AG20443 (cell line): ENCODE data around the gene ASCC3.
A peak's percentile ranks its signal among the peaks of the same experiment; 100 is the strongest.
"Not testable (repeated sequence)": the region's sequence is repeated elsewhere in the genome, so short reads cannot be mapped to it uniquely, and the experiment has no call there.

Experiments used
- DNase-seq: peaks from one replicate; pipeline ENCODE4 v3.0.0; 2012; ENCODE audit warnings: low spot score, mixed read lengths

ASCC3 gene

GRCh38 chr6:100663219-100663863 is 217.8 kb downstream of the ASCC3 start:
- peak; percentile 21 for DNase-seq

GRCh38 chr6:100662264-100662663 is 218.9 kb downstream of the ASCC3 start:
- DNase-seq, result no peak

- DNase-seq, result no peak
These were observed 222.6 kb downstream of the ASCC3 start for GRCh38 chr6:100658486-100658885.

- DNase-seq, result no peak
These were observed 223.3 kb downstream of the ASCC3 start for GRCh38 chr6:100657678-100658330.

GRCh38 chr6:100641147-100641546 is 240.0 kb downstream of the ASCC3 start:
- not testable (repeated sequence) for DNase-seq

GRCh38 chr6:100633096-100633777 is 247.9 kb downstream of the ASCC3 start:
- peak; percentile 68 for DNase-seq

- no peak for DNase-seq
These were observed 250.6 kb downstream of the ASCC3 start for GRCh38 chr6:100630536-100630935.

- no peak for DNase-seq
These were observed 253.0 kb downstream of the ASCC3 start for GRCh38 chr6:100627911-100628758.

- DNase-seq, result no peak
These were observed 254.4 kb downstream of the ASCC3 start for GRCh38 chr6:100626721-100627120.

- no peak for DNase-seq
These were observed 258.0 kb downstream of the ASCC3 start for GRCh38 chr6:100622907-100623692.

GRCh38 chr6:100620085-100620840 is 260.9 kb downstream of the ASCC3 start:
- peak; percentile 14 for DNase-seq

GRCh38 chr6:100618351-100618671 is 262.8 kb downstream of the ASCC3 start:
- DNase-seq, result no peak

- no peak for DNase-seq
These were observed 263.3 kb downstream of the ASCC3 start for GRCh38 chr6:100617633-100618350.

- no peak for DNase-seq
These were observed 266.2 kb downstream of the ASCC3 start for GRCh38 chr6:100614933-100615332.

- DNase-seq, result no peak
These were observed 266.7 kb downstream of the ASCC3 start for GRCh38 chr6:100614386-100614785.

- DNase-seq, result no peak
These were observed 267.5 kb downstream of the ASCC3 start for GRCh38 chr6:100613656-100614055.

GRCh38 chr6:100612094-100612493 is 269.0 kb downstream of the ASCC3 start:
- DNase-seq, result peak; percentile 8

GRCh38 chr6:100599088-100599770 is 281.9 kb downstream of the ASCC3 start:
- DNase-seq, result no peak

- no peak for DNase-seq
These were observed 285.7 kb downstream of the ASCC3 start for GRCh38 chr6:100595456-100595855.

GRCh38 chr6:100593522-100593921 is 287.6 kb downstream of the ASCC3 start:
- no peak for DNase-seq
